SH-SY5Y (cell line): ENCODE results near the gene ZNF101.

ENCODE experiments used
- GATA2 ChIP-seq: IDR thresholded peaks from 2 replicates; pipeline ENCODE4 v1.6.1; 2011; ENCODE audit warnings: mild to moderate bottlenecking, low read depth, low read length
- GATA3 ChIP-seq: IDR thresholded peaks from 2 replicates; pipeline ENCODE4 v1.6.1; 2011; ENCODE audit warnings: low read depth, mild to moderate bottlenecking, low read length, moderate library complexity

The ZNF101 gene

DNA sequence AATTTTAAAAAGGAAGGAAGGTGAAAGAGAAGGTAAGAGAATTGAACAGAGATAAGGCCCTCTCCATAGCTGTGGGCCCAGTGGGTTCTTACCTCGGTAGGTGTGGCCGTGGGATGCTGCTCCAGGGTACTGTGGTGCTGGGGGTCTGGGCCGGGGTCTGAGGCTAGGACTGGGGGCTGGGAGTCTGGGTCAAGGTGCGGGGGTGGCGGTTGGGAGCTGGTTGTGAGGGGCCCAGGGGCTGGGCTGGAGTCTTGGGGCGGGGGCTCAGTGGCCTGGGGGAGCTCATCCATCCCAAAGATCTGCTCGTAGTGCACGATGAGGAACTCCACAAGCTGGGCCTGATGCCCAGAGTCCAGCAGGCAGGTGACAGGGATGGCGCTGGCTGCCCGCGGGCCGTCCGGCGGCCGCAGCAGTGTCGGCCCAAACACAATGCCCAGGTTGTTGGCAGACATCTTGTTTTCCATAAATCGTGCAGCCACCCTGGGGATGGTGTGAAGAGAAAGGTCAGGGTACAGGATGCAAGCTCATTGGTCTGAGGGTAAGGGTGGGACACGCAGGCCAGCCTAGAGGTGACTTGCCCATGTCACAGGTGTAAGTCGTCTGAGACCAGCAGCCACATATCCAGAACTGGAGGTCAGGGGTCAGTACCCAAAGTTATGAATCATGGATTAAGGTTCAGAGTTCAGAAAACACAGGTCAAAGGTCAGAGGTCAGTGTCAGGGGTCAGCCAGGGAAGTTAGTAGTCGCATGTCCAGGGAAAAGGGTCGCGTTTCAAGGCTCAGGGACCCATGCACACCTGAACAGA lies 34.7 kb upstream of the ZNF101 start:
- no peak for TF ChIP-seq GATA2
- TF ChIP-seq GATA3: no peak

DNA sequence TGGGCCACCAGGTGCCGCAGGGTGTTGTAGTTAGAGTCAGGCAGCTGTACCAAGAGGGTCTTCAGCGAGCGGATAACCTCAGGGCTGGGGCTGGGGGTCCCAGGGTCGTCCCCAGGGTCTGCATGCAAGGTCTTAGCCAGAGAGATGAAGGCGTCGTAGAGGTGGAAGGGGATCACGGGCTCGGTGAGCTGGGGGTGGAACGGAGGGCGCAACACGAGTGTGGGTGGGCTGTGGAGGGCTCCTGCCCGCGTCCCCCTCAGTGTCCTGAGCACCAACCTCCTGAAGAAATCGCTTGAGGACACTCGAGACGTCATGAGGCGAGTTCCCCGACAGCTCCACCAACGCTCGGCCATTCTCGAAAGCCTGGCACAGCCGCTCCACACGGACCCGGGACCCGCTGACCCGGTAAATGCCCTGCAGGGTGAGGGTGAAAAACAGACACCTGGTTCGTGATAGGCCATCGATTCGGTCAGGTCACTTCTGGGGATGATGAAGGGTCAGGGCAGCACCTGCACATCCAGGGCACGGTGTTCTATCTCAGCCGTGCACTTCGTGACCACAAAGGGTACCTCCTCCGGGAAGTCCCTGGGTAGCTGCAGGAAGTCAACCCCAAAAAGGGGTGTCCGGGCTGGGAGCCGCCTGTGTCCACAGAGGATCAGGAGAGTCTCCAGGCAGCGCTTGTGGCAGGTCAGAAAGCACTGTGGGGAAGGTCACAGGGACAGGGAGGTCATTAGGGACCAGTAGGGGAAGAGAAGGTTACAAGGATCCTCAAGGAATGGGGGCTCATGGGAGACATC lies 33.9 kb upstream of the ZNF101 start:
- TF ChIP-seq GATA2 (no peak), GATA3 (no peak)

DNA sequence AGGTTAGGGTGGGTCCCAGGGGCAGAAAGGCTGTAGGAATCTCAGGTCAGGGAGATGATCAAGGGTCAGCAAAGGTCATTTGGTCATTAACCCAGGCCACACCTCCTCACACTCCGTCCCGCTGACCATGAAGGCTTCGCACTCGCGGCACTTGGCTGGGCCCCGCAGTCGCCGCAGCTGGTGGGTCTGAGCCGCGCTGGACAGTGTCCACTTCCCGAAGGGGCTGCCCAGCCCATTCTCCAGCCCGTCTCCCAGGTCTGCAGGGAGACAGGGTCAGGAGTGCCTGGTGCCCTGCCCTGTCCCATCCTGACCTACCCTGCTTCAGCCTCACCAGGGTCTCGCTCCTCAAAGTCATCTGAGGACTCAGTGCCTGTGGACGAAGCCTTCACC lies 33.3 kb upstream of the ZNF101 start:
- TF ChIP-seq GATA2 (no peak), GATA3 (no peak)

GRCh38 chr19:19636573-19637185 lies 32.0 kb upstream of the ZNF101 start:
- TF ChIP-seq GATA2 (no peak), GATA3 (no peak)

- TF ChIP-seq GATA2 (no peak), GATA3 (no peak)
Measured at GRCh38 chr19:19637186-19637522, 31.5 kb upstream of the ZNF101 start.

- TF ChIP-seq GATA2: no peak
Measured at GRCh38 chr19:19637523-19638251, 31.0 kb upstream of the ZNF101 start.

DNA sequence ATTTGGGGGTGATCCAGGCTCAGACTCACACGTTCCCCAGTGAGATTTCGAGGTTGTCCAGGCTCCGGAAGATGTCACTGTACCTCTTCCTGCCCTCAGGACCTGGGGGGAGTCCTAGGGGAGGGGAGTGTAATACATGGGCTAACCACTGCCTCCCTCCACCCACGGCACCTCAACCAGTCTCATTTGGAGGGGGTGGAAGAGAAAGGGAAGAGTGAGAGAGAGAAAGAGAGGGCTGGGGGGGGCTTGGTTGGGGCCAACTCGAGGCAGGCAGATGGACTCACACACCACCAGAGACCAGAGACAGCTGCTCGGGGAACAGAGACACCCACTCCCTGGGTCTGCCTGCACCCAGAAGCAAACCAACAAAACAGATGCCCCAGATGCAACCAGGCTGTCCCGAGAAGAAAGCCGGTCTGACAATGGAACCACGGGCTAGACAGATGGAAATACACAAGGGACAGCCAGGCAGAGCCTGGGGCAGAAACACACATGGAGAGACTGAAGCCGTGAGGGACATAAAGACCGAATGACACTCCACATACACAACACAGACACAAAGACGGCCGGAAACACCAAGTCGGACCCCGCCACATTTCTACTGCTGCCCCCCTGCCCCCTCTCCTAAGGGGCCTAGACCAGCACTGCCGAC lies 26.0 kb upstream of the ZNF101 start:
- no peak for TF ChIP-seq GATA3
- no peak for TF ChIP-seq GATA2

DNA sequence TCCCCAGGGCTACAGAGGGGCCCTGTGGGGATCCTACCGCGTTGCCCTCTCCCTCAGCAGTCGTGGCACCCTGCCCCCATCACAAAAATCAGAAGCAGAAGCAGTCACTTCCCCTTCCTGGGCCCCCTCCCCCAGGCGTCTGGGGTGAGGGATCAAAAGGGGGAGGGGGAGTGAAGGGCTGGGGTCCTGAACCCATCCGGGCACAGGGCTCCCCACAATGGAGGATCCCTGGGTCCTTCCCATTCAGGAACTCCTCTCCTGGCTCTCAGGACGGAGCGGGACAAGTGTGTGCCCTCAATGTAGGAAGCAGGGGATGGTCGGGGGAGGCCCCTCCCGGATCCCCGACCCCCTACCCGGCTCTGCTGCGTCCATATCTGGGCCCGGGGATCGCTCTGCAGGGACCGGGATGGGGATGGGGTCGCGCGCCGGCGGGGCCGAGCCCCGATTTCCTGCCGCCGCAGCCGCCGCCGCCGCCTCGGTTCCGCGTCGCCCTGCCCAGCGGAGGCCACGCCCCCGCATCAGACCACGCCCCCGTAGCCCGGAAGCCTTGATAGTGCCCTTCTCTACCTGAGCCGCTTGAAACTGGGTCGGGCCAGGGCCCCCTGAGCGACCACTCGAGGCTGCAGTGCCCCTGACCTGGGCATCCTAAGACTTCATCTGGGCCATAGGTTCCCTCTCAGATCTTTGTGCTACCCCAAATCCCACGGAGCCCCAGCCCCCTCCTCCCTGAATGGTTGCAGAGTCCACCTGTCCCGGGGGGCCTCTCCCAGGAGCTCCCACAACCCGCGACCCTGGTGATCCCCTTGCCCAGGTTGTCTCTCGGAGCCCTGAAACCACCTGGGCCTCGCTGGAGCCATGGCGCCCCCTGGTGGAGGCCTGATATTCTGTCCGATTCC lies 25.2 kb upstream of the ZNF101 start, which contains the start of gene GMIP:
GMIP (minus strand) TSS at position 500 of the 896 bp plus-strand sequence; CDS start at position 372, 128 bp downstream.
- TF ChIP-seq GATA2: no peak
- no peak for TF ChIP-seq GATA3

DNA sequence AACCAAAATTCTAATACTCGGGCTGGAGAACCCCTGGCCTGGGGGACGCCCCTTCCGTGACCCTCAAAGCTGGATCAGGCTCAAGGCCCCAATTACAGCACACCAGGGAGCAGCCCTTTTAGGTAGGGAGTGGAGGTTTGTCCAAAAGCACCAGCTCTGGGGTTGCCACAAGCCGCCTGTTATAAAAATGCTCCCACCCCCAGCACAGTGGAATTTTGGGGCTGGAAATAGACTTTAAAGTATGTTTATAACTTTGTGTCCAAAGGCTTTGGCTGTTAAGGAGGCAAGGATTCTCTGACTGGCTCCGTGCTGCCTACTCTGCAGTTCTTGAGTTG lies 24.6 kb upstream of the ZNF101 start:
- TF ChIP-seq GATA3 (no peak), GATA2 (no peak)

- TF ChIP-seq GATA3 (no peak), GATA2 (no peak)
Measured at GRCh38 chr19:19645233-19645870, 23.3 kb upstream of the ZNF101 start.

DNA sequence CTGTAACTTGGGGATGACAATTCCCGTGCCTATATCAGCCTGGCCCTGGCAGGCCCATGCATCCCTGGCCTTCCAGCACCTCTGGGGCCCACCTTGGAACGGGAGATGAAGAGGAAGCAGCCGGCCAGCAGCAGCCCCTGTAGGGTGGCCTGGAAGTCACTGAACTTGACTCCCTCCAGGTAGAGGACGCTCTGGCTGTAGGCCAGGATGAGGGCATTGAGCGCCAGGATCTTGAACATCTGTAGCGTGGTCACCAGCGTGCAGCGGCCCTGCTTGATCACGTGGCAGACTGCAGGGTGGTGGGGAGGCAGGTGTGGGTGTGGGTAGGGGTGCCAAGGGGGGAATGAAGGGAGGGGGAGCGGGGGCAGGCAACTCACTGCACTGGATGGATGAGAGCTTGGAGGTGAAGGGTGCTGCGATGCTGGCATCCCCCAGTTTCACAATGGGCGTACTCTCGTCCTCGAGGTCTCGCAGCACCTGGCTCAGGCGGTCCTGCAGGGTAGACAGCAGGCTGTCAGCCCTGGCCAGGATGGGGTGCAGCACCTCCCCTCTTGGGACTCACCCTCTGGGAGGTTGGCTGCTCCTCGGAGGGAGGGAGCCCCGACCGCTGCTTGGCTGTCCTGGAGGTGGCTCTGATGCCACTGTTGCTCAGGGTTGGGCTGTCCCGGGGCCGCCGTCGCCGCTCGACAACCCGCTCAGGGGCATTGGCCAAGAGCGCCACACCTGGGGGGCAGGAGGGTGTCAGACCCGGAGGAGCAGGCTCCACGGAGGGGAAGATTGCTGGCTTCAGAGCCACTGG lies 21.4 kb upstream of the ZNF101 start:
- TF ChIP-seq GATA3 (no peak), GATA2 (no peak)

DNA sequence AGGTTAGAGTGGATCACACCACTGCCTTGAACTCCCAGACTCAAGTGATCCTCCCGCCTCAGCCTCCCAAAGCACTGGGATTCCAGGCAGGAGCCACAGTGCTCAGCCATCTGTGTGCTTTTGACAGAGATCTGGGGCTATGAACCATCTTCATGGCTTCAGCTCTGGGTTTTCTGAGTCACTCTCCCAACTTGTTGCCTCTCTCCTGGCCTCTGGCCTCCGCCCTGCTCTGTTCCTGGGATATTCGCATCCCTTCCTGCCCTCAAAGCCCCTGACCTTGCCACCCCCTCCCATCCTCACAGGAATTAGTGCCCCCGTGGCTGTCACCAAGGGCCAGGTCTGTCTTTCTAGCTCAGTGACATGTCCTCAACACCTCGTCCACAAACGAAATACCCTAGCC lies 19.5 kb upstream of the ZNF101 start:
- TF ChIP-seq GATA3 (no peak), GATA2 (no peak)
